Dermis lymphatic vessel endothelial cell (primary cell): Measurements from ENCODE around the gene GPR156. TPM values are rescaled to one million over a fixed set of nuclear protein-coding genes. Genes with fewer than 3 reads are reported as not detected.

Experiments used
- total RNA-seq: library from RNA; depleted of rRNA; stranded (reverse); fragments of >200 nt; gene quantifications from 2 replicates; pipeline ENCODE4 v1.2.1, GENCODE V29; 2014

The GPR156 gene
- under 0.01 TPM in 2 replicates for total RNA-seq

GRCh38 chr3:120284747-120285507 lies at the start of gene GPR156:
Gene GPR156 (minus strand): TSS chr3:120285222. CDS start chr3:120244098, 41,124 bp downstream.

Other genes with a start within 250 kb of the GPR156 start
- 30.2 and 39.0 TPM in 2 replicates for gene GSK3B, start 190.8 kb downstream of the GPR156 start, total RNA-seq
- 11.1 and 13.0 TPM in 2 replicates for gene LRRC58, start 64.1 kb upstream of the GPR156 start, total RNA-seq
- gene FSTL1, start 165.8 kb upstream of the GPR156 start, total RNA-seq, result 162 and 170 TPM in 2 replicates